ENCODE measurements around the gene PDE8A.

The PDE8A gene

DNA sequence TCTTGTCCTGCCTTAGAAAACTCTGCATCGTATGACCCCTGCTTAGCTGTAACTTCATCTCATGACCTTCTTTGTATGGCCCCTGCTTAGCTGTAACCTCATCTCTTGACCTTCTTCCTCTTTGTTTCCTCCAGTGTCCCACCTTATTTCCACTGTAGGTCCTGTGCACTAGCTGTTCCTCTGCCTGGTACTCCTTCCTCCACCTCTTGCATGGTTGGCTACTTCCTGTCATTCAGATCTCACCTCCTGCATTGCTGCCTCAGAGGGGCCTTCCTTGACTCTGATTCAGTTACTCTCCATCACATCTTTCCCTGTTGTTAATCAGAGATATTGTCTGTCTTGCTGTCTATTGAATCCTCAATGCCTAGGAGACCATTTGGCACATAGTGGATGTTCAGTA is 63.2 kb downstream of the PDE8A start:
- Histone ChIP-seq H3K4me1 (ENCODE audit: low read length) (no peaks in the 10 kb centered on the region), H3K27me3 (replicated peaks; ENCODE audit: insufficient read depth, low read length) (no peaks in the 10 kb centered on the region), H3K4me3 (ENCODE audit: low read length) (no peak overlapping the region), H2AFZ (ENCODE audit: low read length) (no peak overlapping the region), H3K79me2 (ENCODE audit: low read length) (0 out of 2 replicates have a peak, but pooled peaks cover 4% of the 10 kb centered on the region), H3K9ac (ENCODE audit: low read length) (no peak overlapping the region), H3K27ac (ENCODE audit: low read length) (no peak overlapping the region), H3K4me2 (ENCODE audit: low read depth, low read length) (no peak overlapping the region), H3K9me3 (replicated peaks; ENCODE audit: insufficient read depth, low read length) (no peaks in the 10 kb centered on the region), H3K36me3 (replicated peaks; ENCODE audit: insufficient read depth, low read length) (no peaks in the 10 kb centered on the region), H4K20me1 (ENCODE audit: insufficient read depth, low read length) (no peaks in the 10 kb centered on the region), H3F3A (ENCODE audit: insufficient read depth, low read length) (no peaks in the 10 kb centered on the region), H3K9me2 (replicated peaks; ENCODE audit: insufficient read depth, low read length) (no peaks in the 10 kb centered on the region)
- DNase-seq: no peak
- TF ChIP-seq EZH2 (optimal IDR thresholded peaks at IDR 0.05; ENCODE audit: low read depth, low read length): no peak
- TF ChIP-seq EZH2phosphoT487 (IDR thresholded peaks at IDR 0.05; ENCODE audit: low read length): no peak
- TF ChIP-seq, protein P1, sequence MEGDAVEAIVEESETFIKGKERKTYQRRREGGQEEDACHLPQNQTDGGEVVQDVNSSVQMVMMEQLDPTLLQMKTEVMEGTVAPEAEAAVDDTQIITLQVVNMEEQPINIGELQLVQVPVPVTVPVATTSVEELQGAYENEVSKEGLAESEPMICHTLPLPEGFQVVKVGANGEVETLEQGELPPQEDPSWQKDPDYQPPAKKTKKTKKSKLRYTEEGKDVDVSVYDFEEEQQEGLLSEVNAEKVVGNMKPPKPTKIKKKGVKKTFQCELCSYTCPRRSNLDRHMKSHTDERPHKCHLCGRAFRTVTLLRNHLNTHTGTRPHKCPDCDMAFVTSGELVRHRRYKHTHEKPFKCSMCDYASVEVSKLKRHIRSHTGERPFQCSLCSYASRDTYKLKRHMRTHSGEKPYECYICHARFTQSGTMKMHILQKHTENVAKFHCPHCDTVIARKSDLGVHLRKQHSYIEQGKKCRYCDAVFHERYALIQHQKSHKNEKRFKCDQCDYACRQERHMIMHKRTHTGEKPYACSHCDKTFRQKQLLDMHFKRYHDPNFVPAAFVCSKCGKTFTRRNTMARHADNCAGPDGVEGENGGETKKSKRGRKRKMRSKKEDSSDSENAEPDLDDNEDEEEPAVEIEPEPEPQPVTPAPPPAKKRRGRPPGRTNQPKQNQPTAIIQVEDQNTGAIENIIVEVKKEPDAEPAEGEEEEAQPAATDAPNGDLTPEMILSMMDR (IDR thresholded peaks at IDR 0.05; ENCODE audit: low read length): no peak

DNA sequence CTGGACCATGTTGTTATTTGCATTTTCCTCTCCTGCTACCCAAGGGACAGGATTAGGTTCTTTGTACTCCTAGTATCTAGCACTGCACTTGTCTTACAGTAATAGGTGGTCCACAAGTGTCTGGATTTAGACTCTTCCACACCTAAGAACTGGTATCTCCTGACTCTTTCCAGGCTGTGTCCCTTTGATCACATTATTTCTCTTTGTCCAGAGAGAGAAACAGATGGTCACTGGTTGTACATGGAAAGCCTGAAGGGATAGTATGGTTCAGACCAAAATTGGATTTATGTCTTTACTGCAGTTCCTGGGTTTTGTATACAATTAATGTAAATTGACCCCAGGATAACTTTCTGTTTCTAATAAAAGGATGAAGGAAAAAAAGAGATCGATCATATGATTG is 64.0 kb downstream of the PDE8A start:
- no peaks in the 10 kb centered on the region for H3K4me1 ChIP-seq (ENCODE audit: low read length)
- H2AFZ ChIP-seq (ENCODE audit: low read length): no peak overlapping the region
- H3K27me3 ChIP-seq (replicated peaks; ENCODE audit: insufficient read depth, low read length): no peaks in the 10 kb centered on the region
- 0 out of 2 replicates have a peak, but pooled peaks cover 4% of the 10 kb centered on the region for H3K79me2 ChIP-seq (ENCODE audit: low read length)
- no peak overlapping the region for H3K4me2 ChIP-seq (ENCODE audit: low read depth, low read length)
- H4K20me1 ChIP-seq (ENCODE audit: insufficient read depth, low read length): no peaks in the 10 kb centered on the region
- no peaks in the 10 kb centered on the region for H3F3A ChIP-seq (ENCODE audit: insufficient read depth, low read length)
- no peak overlapping the region for H3K27ac ChIP-seq (ENCODE audit: low read length)
- H3K9ac ChIP-seq (ENCODE audit: low read length): no peak overlapping the region
- TF ChIP-seq, protein P1 (IDR thresholded peaks at IDR 0.05; ENCODE audit: low read length): no peak
- TF ChIP-seq EZH2 (optimal IDR thresholded peaks at IDR 0.05; ENCODE audit: low read depth, low read length) (no peak), EZH2phosphoT487 (IDR thresholded peaks at IDR 0.05; ENCODE audit: low read length) (no peak)
- no peak overlapping the region for H3K4me3 ChIP-seq (ENCODE audit: low read length)
- no peaks in the 10 kb centered on the region for H3K36me3 ChIP-seq (replicated peaks; ENCODE audit: insufficient read depth, low read length)
- H3K9me2 ChIP-seq (replicated peaks; ENCODE audit: insufficient read depth, low read length): no peaks in the 10 kb centered on the region
- no peaks in the 10 kb centered on the region for H3K9me3 ChIP-seq (replicated peaks; ENCODE audit: insufficient read depth, low read length)
- DNase-seq: no peak

DNA sequence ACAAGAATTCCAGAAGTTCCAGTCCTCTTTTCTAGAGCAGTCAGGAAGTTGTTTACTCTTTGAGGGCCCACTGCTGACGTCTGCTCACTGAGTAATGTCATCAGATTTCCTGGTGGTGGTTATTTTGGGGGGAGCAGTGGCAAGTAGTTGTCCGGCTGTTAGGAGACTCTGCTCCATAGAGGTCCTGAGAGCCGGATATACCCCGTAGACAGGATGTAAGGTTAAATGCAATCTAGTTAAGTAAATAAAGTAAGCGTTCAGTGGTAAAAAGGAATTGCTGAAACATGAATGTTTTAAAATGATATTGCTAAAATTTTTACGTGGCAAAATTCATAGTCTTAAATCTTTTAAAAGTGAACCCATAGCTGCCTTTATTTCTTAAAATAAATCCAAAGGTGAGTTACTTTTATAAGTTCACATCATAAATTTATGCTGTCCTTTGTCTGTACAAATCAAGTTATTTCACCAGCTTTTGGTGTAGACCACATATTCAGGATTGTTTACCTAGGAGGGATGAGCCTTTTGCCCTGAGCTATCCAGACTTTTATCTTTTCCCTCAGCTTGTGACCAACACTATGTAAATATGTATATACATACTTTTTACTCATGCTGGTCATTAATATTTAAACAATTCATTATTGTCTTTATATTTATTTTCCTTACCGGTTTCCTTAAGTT is 65.8 kb downstream of the PDE8A start:
- Histone ChIP-seq H3K9me2 (replicated peaks; ENCODE audit: insufficient read depth, low read length) (no peaks in the 10 kb centered on the region), H3K27me3 (replicated peaks; ENCODE audit: insufficient read depth, low read length) (no peaks in the 10 kb centered on the region), H3K27ac (ENCODE audit: low read length) (no peak overlapping the region), H4K20me1 (ENCODE audit: insufficient read depth, low read length) (no peaks in the 10 kb centered on the region), H3K9me3 (replicated peaks; ENCODE audit: insufficient read depth, low read length) (no peaks in the 10 kb centered on the region), H2AFZ (ENCODE audit: low read length) (no peak overlapping the region), H3K36me3 (replicated peaks; ENCODE audit: insufficient read depth, low read length) (no peaks in the 10 kb centered on the region), H3K9ac (ENCODE audit: low read length) (no peak overlapping the region), H3K4me2 (ENCODE audit: low read depth, low read length) (no peak overlapping the region), H3K79me2 (ENCODE audit: low read length) (0 out of 2 replicates have a peak, but pooled peaks cover 4% of the 10 kb centered on the region), H3K4me3 (ENCODE audit: low read length) (no peak overlapping the region), H3F3A (ENCODE audit: insufficient read depth, low read length) (no peaks in the 10 kb centered on the region), H3K4me1 (ENCODE audit: low read length) (no peaks in the 10 kb centered on the region)
- no peak for TF ChIP-seq EZH2phosphoT487 (IDR thresholded peaks at IDR 0.05; ENCODE audit: low read length)
- no peak for TF ChIP-seq EZH2 (optimal IDR thresholded peaks at IDR 0.05; ENCODE audit: low read depth, low read length)
- TF ChIP-seq, protein P1 (IDR thresholded peaks at IDR 0.05; ENCODE audit: low read length): no peak
- no peak for DNase-seq
